ENCODE data around the gene AVP. TPM values are rescaled to one million over a fixed set of nuclear protein-coding genes. Genes with fewer than 3 reads are reported as not detected.
"Not testable (repeated sequence)": the region's sequence is repeated elsewhere in the genome, so short reads cannot be mapped to it uniquely, and the experiment has no call there.

AVP gene
- total RNA-seq, 1 donor from 2014 or later: not detected

DNA sequence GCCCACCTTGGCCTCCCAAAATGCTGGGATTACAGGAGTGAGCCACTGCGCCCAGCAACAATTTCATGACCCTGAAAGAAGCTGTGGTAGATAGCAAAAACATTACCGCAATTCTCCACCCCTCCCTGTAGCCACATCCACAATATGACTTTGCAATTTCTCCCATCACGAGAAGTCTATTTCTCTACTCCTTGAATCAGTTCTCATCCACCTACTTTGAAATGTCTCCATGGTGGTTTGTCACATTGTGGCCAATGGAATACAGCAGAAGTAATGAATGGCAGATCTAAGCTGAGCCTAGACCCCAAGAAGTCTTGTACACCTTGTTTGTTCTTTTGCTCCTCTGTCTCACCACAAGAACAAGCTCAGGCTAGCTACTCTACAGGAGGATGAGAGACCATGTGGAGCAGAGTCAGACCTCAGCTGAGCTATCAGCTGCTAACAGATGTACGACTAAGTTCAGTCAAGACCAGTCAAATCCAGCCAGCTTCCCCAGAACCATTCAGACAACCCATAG is 6.8 kb downstream of the AVP start:
- DNase-seq (ENCODE audit: extremely low spot score in 2 of 2): no peak
- TF ChIP-seq POLR2AphosphoS5 (IDR thresholded peaks at IDR 0.05; ENCODE audit: insufficient read depth in 1 of 2, low read depth in 1 of 2) (no peak), POLR2A (IDR thresholded peaks at IDR 0.05) (no peak), CTCF (IDR thresholded peaks at IDR 0.05) (no peak)
- Histone ChIP-seq H3K36me3 (no peaks in the 10 kb centered on the region), H3K27ac (no peak overlapping the region), H3K9me3 (no peaks in the 10 kb centered on the region), H3K4me1 (peaks cover 18% of the 10 kb centered on the region), H3K4me3 (no peak overlapping the region), H3K27me3 (no peaks in the 10 kb centered on the region)
- intact Hi-C loops (cut with DNase I): no loop called here

- H3K36me3 ChIP-seq; H3K27me3 ChIP-seq; H3K27ac ChIP-seq; H3K4me3 ChIP-seq; intact Hi-C loops (cut with DNase I); H3K9me3 ChIP-seq; DNase-seq (ENCODE audit: extremely low spot score in 2 of 2): not testable (repeated sequence)
- H3K4me1 ChIP-seq: peaks cover 20% of the 10 kb centered on the region
These were observed 9.2 kb downstream of the AVP start for GRCh38 chr20:3075315-3075714.

- Histone ChIP-seq H3K36me3 (no peaks in the 10 kb centered on the region), H3K9me3 (no peaks in the 10 kb centered on the region), H3K4me3 (no peak overlapping the region), H3K4me1 (peaks cover 18% of the 10 kb centered on the region), H3K27ac (no peak overlapping the region), H3K27me3 (no peaks in the 10 kb centered on the region)
- intact Hi-C loops (cut with DNase I): no loop called here
- TF ChIP-seq POLR2A (IDR thresholded peaks at IDR 0.05): no peak
- TF ChIP-seq CTCF (IDR thresholded peaks at IDR 0.05): no peak
- no peak for TF ChIP-seq POLR2AphosphoS5 (IDR thresholded peaks at IDR 0.05; ENCODE audit: insufficient read depth in 1 of 2, low read depth in 1 of 2)
- no peak for DNase-seq (ENCODE audit: extremely low spot score in 2 of 2)
These were observed 9.7 kb downstream of the AVP start for GRCh38 chr20:3074812-3075211.

- intact Hi-C loops (cut with DNase I); H3K27me3 ChIP-seq: not testable (repeated sequence)
These were observed 11.3 kb downstream of the AVP start for GRCh38 chr20:3073251-3073643.

GRCh38 chr20:3072530-3073250 is 11.8 kb downstream of the AVP start:
- H3K27me3 ChIP-seq: no peaks in the 10 kb centered on the region
- DNase-seq (ENCODE audit: extremely low spot score in 2 of 2): no peak
- peaks cover 35% of the 10 kb centered on the region for H3K4me1 ChIP-seq
- peak overlapping the region; percentile 50 to 60 for H3K4me3 ChIP-seq
- TF ChIP-seq POLR2A (IDR thresholded peaks at IDR 0.05) (no peak), POLR2AphosphoS5 (IDR thresholded peaks at IDR 0.05; ENCODE audit: insufficient read depth in 1 of 2, low read depth in 1 of 2) (no peak), CTCF (IDR thresholded peaks at IDR 0.05) (no peak)
- H3K36me3 ChIP-seq: no peaks in the 10 kb centered on the region
- intact Hi-C loops (cut with DNase I): no loop called here
- peak overlapping the region; percentile 71 for H3K27ac ChIP-seq
- no peaks in the 10 kb centered on the region for H3K9me3 ChIP-seq

More at GRCh38 chr20:3073251-3073643, 11.3 kb downstream of the AVP start:
- H3K4me3 ChIP-seq; H3K36me3 ChIP-seq; DNase-seq (ENCODE audit: extremely low spot score in 2 of 2); H3K27ac ChIP-seq; H3K9me3 ChIP-seq: not testable (repeated sequence)
- peaks cover 31% of the 10 kb centered on the region for H3K4me1 ChIP-seq

Data from vagina (tissue), 2 donors.